GM23248 (cell line): ENCODE results near the gene ANKRD24. TPM values are rescaled to one million over a fixed set of nuclear protein-coding genes. Genes with fewer than 3 reads are reported as not detected.

Source experiments
- DNase-seq: peaks from one replicate; pipeline ENCODE4 v3.0.0-alpha.2; 2015
- H2AFZ ChIP-seq: fragments of 200-600 bp; sonication (generic); 2 replicates; pipeline ENCODE4 v1.6.1; 2016; ENCODE audit warnings: antibody characterized with exemption
- H3F3A ChIP-seq: fragments of 200-600 bp; sonication (generic); 2 replicates; pipeline ENCODE4 v1.6.1; 2016; ENCODE audit warnings: mild to moderate bottlenecking, antibody characterized with exemption, mixed run types; ENCODE audit not compliant: insufficient read depth
- H3K27ac ChIP-seq: fragments of 200-600 bp; sonication (generic); 2 replicates; pipeline ENCODE4 v1.5.1; 2016; ENCODE audit warnings: mild to moderate bottlenecking
- H3K27me3 ChIP-seq: fragments of 200-600 bp; sonication (generic); replicated peaks from 2 replicates; pipeline ENCODE4 v1.6.1; 2016; ENCODE audit warnings: mild to moderate bottlenecking; ENCODE audit not compliant: insufficient read depth
- H3K36me3 ChIP-seq: fragments of 200-600 bp; sonication (generic); 2 replicates; pipeline ENCODE4 v1.6.1; 2016; ENCODE audit warnings: low read depth, mild to moderate bottlenecking
- H3K4me1 ChIP-seq: fragments of 200-600 bp; sonication (generic); 2 replicates; pipeline ENCODE4 v1.6.1; 2016; ENCODE audit warnings: mild to moderate bottlenecking; ENCODE audit not compliant: insufficient read depth
- H3K4me2 ChIP-seq: fragments of 200-600 bp; sonication (generic); one replicate; pipeline ENCODE4 v1.6.1; 2016; ENCODE audit warnings: mild to moderate bottlenecking; ENCODE audit not compliant: unreplicated experiment
- H3K4me3 ChIP-seq: fragments of 200-600 bp; sonication (generic); 2 replicates; pipeline ENCODE4 v1.5.1; 2016; ENCODE audit warnings: mild to moderate bottlenecking
- H3K79me2 ChIP-seq: fragments of 200-600 bp; sonication (generic); 2 replicates; pipeline ENCODE4 v1.6.1; 2016; ENCODE audit warnings: mild to moderate bottlenecking; ENCODE audit not compliant: insufficient read depth
- H3K9ac ChIP-seq: fragments of 200-600 bp; sonication (generic); 2 replicates; pipeline ENCODE4 v1.6.1; 2016; ENCODE audit warnings: mild to moderate bottlenecking
- H3K9me2 ChIP-seq: fragments of 200-600 bp; sonication (generic); 2 replicates; pipeline ENCODE4 v1.6.1; 2016; ENCODE audit warnings: mixed run types, mild to moderate bottlenecking, moderate library complexity; ENCODE audit not compliant: insufficient read depth
- H3K9me3 ChIP-seq: fragments of 200-600 bp; sonication (generic); one replicate; pipeline ENCODE4 v1.6.1; 2017; ENCODE audit warnings: low read depth
- H4K20me1 ChIP-seq: fragments of 200-600 bp; sonication (generic); 2 replicates; pipeline ENCODE4 v1.6.0; 2016; ENCODE audit not compliant: insufficient read depth
- EZH2 ChIP-seq: fragments of 200-600 bp; sonication (generic); IDR thresholded peaks from 2 replicates; pipeline ENCODE4 v1.6.1; 2018; ENCODE audit warnings: antibody characterized with exemption, mild to moderate bottlenecking; ENCODE audit not compliant: insufficient read depth, poor library complexity, severe bottlenecking
- EZH2phosphoT487 ChIP-seq: fragments of 200-600 bp; sonication (generic); IDR thresholded peaks from 2 replicates; pipeline ENCODE4 v1.6.1; 2018; ENCODE audit warnings: antibody characterized with exemption, moderate library complexity, mild to moderate bottlenecking, low read depth; ENCODE audit not compliant: insufficient read depth
- WGBS, 2 experiments: methylation state at CpG; one replicate each; pipeline ENCODE4 v1.1.6; 2015 to 2017; ENCODE audit warnings: low lambda C conversion rate in 2 of 2, low coverage in 1 of 2; ENCODE audit errors: missing lambda C conversion rate in 2 of 2; 5-methylcytosine and 5-hydroxymethylcytosine counted together
- in situ Hi-C: fragments of 300-500 bp; cut with MboI; formaldehyde crosslinking; loops from 2 replicates; pipeline ENCODE4 v1.15.0; 2020
- polyA plus RNA-seq: library from polyadenylated mRNA; unstranded; fragments of >200 nt; fragmentation: Nextera tagmentation; extraction: Ambion mirVana; gene quantifications from 2 replicates; pipeline ENCODE4 v1.2.1, GENCODE V29; 2016
- total RNA-seq: library from RNA; depleted of rRNA; stranded (reverse); fragments of >200 nt; shearing (Covaris generic); gene quantifications from 2 replicates; pipeline ENCODE4 v1.2.3, GENCODE V29; 2014

Gene ANKRD24
- total and polyA plus RNA-seq, 2 experiments from 2014 or later = 0.46 to 0.54 TPM

GRCh38 chr19:4201798-4202197 lies 19.3 kb downstream of the ANKRD24 start:
- Histone ChIP-seq H3K36me3 (no peaks in the 10 kb centered on the region), H3K4me3 (no peak overlapping the region), H3K9me3 (no peaks in the 10 kb centered on the region), H3K9me2 (no peaks in the 10 kb centered on the region), H3K4me1 (no peaks in the 10 kb centered on the region), H3K79me2 (no peaks in the 10 kb centered on the region), H3F3A (0 out of 2 replicates have a peak, but pooled peaks cover 6% of the 10 kb centered on the region), H3K27me3 (peaks cover 25% of the 10 kb centered on the region), H3K9ac (no peak overlapping the region), H2AFZ (no peak overlapping the region), H4K20me1 (no peaks in the 10 kb centered on the region), H3K27ac (no peak overlapping the region), H3K4me2 (no peak overlapping the region)
- WGBS, 2 experiments = 77 to 78% methylated on average over 4 of the region's 4 CpGs
- no peak for DNase-seq
- TF ChIP-seq EZH2 = no peak
- no peak for TF ChIP-seq EZH2phosphoT487
- in situ Hi-C loops = no loop called here

GRCh38 chr19:4206818-4207484 lies 24.5 kb downstream of the ANKRD24 start:
- DNase-seq = peak; percentile 40
- Histone ChIP-seq H3K36me3 (no peaks in the 10 kb centered on the region), H3K4me1 (no peaks in the 10 kb centered on the region), H3K79me2 (no peaks in the 10 kb centered on the region), H3K27ac (no peak overlapping the region), H3K4me2 (no peak overlapping the region), H3K9me3 (no peaks in the 10 kb centered on the region), H3F3A (no peaks in the 10 kb centered on the region), H3K9ac (no peak overlapping the region), H3K4me3 (no peak overlapping the region), H4K20me1 (no peaks in the 10 kb centered on the region), H3K9me2 (no peaks in the 10 kb centered on the region), H2AFZ (no peak overlapping the region), H3K27me3 (no peaks in the 10 kb centered on the region)
- TF ChIP-seq EZH2phosphoT487 = no peak
- no peak for TF ChIP-seq EZH2
- in situ Hi-C loops = no loop called here
- WGBS, 2 experiments = 70 to 73% methylated on average over 9 to 10 of the region's 10 CpGs

GRCh38 chr19:4208385-4209094 lies 26.1 kb downstream of the ANKRD24 start:
- no peaks in the 10 kb centered on the region for H4K20me1 ChIP-seq
- H2AFZ ChIP-seq = no peak overlapping the region
- no peak for TF ChIP-seq EZH2phosphoT487
- H3K4me2 ChIP-seq = no peak overlapping the region
- H3K9me3 ChIP-seq = no peaks in the 10 kb centered on the region
- 66 to 72% methylated on average over 12 to 13 of the region's 13 CpGs for WGBS, 2 experiments
- no peaks in the 10 kb centered on the region for H3K4me1 ChIP-seq
- H3F3A ChIP-seq = no peaks in the 10 kb centered on the region
- H3K4me3 ChIP-seq = no peak overlapping the region
- in situ Hi-C loops = no loop called here
- H3K27me3 ChIP-seq = no peaks in the 10 kb centered on the region
- peak; percentile 48 for DNase-seq
- H3K9ac ChIP-seq = no peak overlapping the region
- H3K9me2 ChIP-seq = no peaks in the 10 kb centered on the region
- no peaks in the 10 kb centered on the region for H3K79me2 ChIP-seq
- H3K27ac ChIP-seq = no peak overlapping the region
- no peaks in the 10 kb centered on the region for H3K36me3 ChIP-seq

GRCh38 chr19:4210166-4210731 lies 27.8 kb downstream of the ANKRD24 start:
- H3K4me2 ChIP-seq = no peak overlapping the region
- H3F3A ChIP-seq = no peaks in the 10 kb centered on the region
- no peaks in the 10 kb centered on the region for H3K79me2 ChIP-seq
- H3K4me1 ChIP-seq = no peaks in the 10 kb centered on the region
- TF ChIP-seq EZH2 = no peak
- no peak for TF ChIP-seq EZH2phosphoT487
- no peak overlapping the region for H3K9ac ChIP-seq
- H2AFZ ChIP-seq = no peak overlapping the region
- H3K36me3 ChIP-seq = no peaks in the 10 kb centered on the region
- H3K27me3 ChIP-seq = no peaks in the 10 kb centered on the region
- no peaks in the 10 kb centered on the region for H4K20me1 ChIP-seq
- H3K9me3 ChIP-seq = no peaks in the 10 kb centered on the region
- no peak for DNase-seq
- in situ Hi-C loops = no loop called here
- H3K9me2 ChIP-seq = no peaks in the 10 kb centered on the region
- H3K4me3 ChIP-seq = no peak overlapping the region
- 68 to 76% methylated on average over 12 to 15 of the region's 15 CpGs for WGBS, 2 experiments
- H3K27ac ChIP-seq = no peak overlapping the region
